NCI-H2107 treated with DMSO at 0.1 percent for 48 hours (cell line): ENCODE data around the gene ADAMTS9.
"Not testable (repeated sequence)": the region's sequence is repeated elsewhere in the genome, so short reads cannot be mapped to it uniquely, and the experiment has no call there.

Experiments
- DNase-seq: peaks from one replicate; lab custom pipeline; 2025; ENCODE audit not compliant: unreplicated experiment; lab: John Stamatoyannopoulos, UW

Gene ADAMTS9

GRCh38 chr3:64548200-64548889, 139.5 kb downstream of the ADAMTS9 start:
- DNase-seq: no peak

- no peak for DNase-seq
Measured at GRCh38 chr3:64546856-64547255, 140.9 kb downstream of the ADAMTS9 start.

- not testable (repeated sequence) for DNase-seq
Measured at GRCh38 chr3:64545239-64545638, 142.6 kb downstream of the ADAMTS9 start.

- DNase-seq: no peak
Measured at GRCh38 chr3:64541803-64542202, 146.0 kb downstream of the ADAMTS9 start.

- DNase-seq: no peak
Measured at GRCh38 chr3:64539451-64540196, 148.2 kb downstream of the ADAMTS9 start.

DNA sequence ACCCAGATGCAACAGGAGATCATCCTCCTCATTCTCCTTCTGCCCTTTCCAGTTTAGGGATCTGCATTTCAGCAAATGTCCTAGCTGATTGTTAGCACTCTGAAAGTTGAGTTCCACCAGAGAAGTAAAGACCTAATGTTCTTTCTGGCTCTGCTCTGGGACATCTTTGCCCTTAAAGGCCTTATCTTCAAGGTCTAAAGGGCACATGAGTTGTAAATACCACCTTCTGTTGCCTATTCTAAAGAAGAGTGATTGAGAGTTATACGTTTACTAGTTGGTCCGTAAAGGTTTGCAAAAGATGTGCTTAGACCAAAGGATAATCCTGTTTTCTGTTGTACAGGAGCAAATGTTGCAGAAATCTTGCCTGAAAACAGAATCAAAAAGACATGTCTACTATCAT, 151.6 kb downstream of the ADAMTS9 start:
- no peak for DNase-seq

DNA sequence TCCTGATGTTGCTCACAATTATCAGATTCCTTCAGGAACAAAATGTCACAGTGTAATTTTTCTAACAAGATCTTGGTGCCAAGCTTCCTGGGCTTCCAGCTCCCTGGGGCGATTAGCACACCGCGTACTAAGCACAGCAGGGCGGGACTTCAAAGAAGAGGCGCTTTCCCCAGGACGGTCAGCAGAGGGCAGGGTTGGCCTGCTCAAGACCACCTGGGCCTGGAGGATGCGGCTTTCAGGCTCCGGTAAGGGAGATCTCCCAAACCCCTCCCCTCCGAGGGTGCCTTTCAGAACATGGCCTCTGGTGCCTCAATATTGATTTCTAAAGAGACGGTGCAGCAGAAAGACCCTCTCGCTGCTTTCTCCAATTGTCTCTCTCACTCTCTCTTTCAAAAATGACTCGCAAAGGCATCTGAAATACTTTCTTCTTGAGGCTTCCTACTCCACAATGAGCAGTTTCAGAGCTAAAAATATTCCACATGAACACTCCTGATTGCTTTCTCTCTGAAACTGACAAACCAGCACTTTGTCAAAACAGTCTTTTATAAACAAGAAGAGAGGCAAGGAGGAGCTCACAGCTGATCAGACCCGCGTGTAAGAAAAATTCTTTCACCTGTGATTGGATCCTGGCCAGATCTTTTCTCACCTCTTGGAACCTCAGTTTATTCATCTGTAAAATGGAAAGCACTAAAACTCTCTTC, 154.0 kb downstream of the ADAMTS9 start:
- peak; percentile 3 for DNase-seq

DNA sequence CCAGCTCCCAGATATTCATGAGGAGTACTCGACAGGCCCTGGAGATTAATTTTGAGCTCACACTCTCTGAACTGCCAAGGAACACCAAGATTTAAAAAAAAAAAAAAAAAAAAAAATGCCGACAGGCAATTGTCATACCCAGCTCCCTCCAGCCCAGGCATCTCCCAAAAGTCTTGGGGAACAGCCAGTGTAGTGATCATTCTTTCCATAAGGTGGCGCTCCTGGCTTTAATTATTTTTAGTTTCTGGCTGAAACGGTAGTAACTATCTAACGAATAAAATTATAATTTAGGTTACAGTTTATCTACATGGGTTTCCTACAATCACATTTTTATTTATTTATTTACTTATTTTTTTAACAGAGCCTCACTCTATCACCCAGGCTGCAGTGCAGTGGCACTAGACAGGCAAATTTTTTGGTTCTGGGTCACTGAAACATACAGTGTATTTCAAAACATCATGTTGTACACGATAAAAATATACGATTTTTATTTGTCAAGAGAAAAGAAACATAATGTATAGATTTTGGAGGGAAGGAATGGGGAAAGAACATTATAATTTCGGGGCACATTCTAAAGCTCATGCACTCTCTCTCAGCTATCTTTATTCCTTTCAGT, 157.3 kb downstream of the ADAMTS9 start:
- DNase-seq: no peak

DNA sequence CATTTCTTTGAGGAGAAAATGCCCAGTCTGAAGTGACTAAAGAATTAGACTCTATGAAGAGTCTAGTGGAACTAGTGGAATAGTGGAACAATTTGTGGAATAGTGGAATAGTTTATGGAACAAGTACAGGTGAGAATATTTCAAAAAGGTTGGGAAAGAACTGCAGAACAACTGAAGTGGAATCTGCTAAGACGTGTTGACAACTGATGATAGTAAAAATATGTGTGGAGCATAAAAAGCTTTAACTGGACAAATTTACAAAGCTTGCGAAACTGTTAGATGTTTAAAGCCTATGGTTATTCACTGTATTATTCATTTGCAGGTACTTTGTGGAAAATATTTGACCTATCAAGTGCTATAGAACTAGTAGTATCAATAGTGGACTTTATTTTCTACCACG, 164.5 kb downstream of the ADAMTS9 start:
- no peak for DNase-seq

DNA sequence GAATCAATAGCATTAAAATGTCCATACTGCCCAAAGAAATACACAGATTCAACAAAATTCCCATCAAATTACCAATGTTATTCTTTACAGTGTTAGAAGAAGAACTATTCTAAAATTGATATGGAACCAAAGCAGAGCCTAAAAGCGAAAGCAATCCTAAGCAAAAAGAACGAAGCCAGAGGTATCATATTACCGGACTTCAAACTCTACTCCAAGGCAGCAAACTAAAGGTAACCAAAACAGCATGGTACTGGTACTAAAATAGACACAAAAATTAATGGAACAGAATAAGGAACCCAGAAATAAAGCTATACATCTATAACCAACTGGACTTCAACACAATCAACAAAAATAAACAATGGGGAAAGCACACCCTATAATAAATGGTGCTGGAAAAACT, 167.5 kb downstream of the ADAMTS9 start:
- DNase-seq: no peak

- no peak for DNase-seq
Measured at GRCh38 chr3:64518950-64519349, 168.8 kb downstream of the ADAMTS9 start.

DNA sequence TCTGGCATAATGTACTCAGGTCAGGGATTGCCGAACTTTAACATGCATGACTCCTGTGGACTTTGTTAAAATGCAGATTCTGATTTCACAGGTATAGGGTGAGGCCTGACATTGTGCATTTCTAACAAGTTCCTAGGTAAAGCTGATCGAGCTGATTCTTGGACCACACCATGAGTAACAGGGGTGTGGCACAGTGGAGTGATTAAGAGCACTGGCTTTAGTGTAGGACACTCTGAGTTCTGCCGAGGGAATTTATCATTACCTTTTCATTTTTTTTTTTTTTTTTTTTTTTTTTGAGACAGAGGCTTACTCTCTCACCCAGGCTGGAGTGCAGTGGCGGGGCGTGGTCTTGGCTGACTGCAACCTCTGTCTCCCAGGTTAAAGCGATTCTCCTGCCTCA, 169.3 kb downstream of the ADAMTS9 start:
- DNase-seq: no peak

- DNase-seq: no peak
Measured at GRCh38 chr3:64514889-64515288, 172.9 kb downstream of the ADAMTS9 start.

- DNase-seq: no peak
Measured at GRCh38 chr3:64509206-64509605, 178.6 kb downstream of the ADAMTS9 start.

DNA sequence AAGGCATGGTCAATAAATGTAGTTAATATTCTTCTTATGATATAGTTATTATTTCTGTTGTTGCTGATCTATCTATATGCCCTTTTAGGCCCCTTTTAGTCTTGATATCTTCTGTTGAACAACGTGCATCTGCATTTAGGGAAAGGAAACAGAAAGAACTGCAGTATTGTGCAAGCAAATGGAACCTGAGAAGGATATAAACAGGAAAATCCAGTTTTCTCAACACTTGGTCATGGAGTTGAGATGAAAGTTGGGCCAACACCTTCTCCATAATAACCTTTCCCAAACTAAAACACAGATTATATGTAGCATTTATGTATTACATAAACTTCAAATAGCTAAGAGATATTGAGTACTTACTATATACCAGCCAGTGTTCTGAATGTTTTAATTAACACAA, 179.7 kb downstream of the ADAMTS9 start:
- DNase-seq: no peak

GRCh38 chr3:64506255-64506654, 181.5 kb downstream of the ADAMTS9 start:
- DNase-seq: no peak

- no peak for DNase-seq
Measured at GRCh38 chr3:64505419-64505818, 182.4 kb downstream of the ADAMTS9 start.

DNA sequence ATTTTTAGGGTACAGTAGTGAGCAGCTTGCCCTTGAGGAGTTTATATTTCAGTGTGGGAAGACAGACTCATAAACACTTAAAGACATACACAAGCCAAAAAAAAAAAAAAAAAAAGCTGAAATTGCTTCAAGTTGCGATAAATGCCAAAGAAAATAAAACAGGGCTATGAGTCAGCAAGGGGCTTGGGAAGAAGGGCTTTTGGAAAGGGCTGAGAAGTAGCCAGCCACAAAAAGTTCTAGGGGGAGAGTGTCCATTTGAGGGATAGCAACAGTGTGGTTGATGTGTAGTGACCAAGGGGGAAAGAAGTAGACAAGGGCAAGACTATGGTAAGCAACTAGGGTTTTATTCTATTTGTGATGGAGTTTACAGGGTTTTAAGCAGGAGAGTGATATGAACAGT, 185.5 kb downstream of the ADAMTS9 start:
- no peak for DNase-seq

DNA sequence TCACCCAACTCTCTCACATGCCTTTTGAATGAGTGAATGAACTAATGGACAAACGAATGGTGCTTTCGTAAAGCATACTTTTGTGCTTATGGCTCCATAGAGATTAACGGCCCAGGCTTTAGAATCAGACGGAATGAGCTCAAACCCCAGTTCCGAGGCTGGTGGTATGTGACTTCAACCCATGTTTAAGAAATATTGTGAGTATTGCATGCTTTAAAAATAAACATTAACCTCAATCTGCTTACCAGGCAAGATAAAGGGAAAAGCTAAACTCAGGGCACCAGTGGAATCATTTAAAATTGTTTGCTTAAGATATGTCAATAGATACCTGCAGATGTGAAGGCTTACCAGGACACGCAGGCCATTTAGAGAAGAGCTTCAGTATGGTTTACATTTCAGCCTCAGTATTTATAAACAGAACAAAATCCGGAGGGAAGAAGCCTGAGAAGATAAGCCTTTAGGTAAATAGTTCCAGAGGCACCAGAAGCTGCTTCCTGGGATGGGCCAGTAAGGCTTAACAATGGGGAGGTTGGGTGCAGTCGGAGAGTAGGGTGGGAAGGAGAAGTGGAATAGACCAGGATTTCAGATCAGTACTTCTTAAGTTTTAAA, 186.4 kb downstream of the ADAMTS9 start:
- DNase-seq: no peak

- DNase-seq: no peak
Measured at GRCh38 chr3:64496786-64497490, 190.9 kb downstream of the ADAMTS9 start.
